Naive B cell (primary cell): ENCODE results near the gene OSM. TPM values are rescaled to one million over a fixed set of nuclear protein-coding genes. Genes with fewer than 3 reads are reported as not detected.

Experiments used
- ATAC-seq, 2 donors: fragments of 150-1000 bp; cut with Tn5 transposase; 2 replicates each; pipeline ENCODE4 v1.10.0; 2021; ENCODE audit warnings: low read depth in 2 of 2, mild to moderate bottlenecking in 2 of 2, moderate library complexity in 2 of 2
- DNase-seq: peaks from one replicate; pipeline ENCODE4 v3.0.0; 2022
- H3K27ac Mint-ChIP-seq, 6 donors: one replicate each; pipeline ENCODE4 v1.8.0; 2020 to 2022; ENCODE audit warnings: mild to moderate bottlenecking in 6 of 6, mixed read lengths in 6 of 6, moderate library complexity in 5 of 6, inconsistent platforms in 2 of 6
- H3K27me3 Mint-ChIP-seq, 3 donors: one replicate each; pipeline ENCODE4 v1.8.0; 2021 to 2022; ENCODE audit warnings: mixed read lengths in 3 of 3, mild to moderate bottlenecking in 1 of 3
- H3K36me3 Mint-ChIP-seq, 2 donors: one replicate each; pipeline ENCODE4 v1.8.0; 2020 to 2022; ENCODE audit warnings: mixed read lengths in 2 of 2, inconsistent platforms in 1 of 2, mild to moderate bottlenecking in 1 of 2
- H3K4me1 Mint-ChIP-seq, 3 donors: one replicate each; pipeline ENCODE4 v1.8.0; 2020 to 2022; ENCODE audit warnings: mixed read lengths in 3 of 3, inconsistent platforms in 1 of 3, mild to moderate bottlenecking in 1 of 3, moderate library complexity in 1 of 3
- H3K4me3 Mint-ChIP-seq, 8 donors: one replicate each; pipeline ENCODE4 v1.8.0; 2020 to 2022; ENCODE audit warnings: mild to moderate bottlenecking in 8 of 8, mixed read lengths in 8 of 8, moderate library complexity in 8 of 8, inconsistent platforms in 2 of 8
- H3K9me3 Mint-ChIP-seq, 7 donors: one replicate each; pipeline ENCODE4 v1.8.0; 2020 to 2022; ENCODE audit warnings: mixed read lengths in 7 of 7, mild to moderate bottlenecking in 5 of 7, inconsistent platforms in 2 of 7, moderate library complexity in 1 of 7
- polyA plus RNA-seq, 6 donors: library from polyadenylated mRNA; unstranded; fragments of 300-500 nt; fragmentation: Illumina TruSeq; gene quantifications; one replicate each; pipeline ENCODE4 v1.2.3, GENCODE V29; 2021; ENCODE audit warnings: low read depth in 6 of 6

The OSM gene
- polyA plus RNA-seq, 6 donors from 2014 or later: 0.66 to 4.7 (median 1.3) TPM

DNA sequence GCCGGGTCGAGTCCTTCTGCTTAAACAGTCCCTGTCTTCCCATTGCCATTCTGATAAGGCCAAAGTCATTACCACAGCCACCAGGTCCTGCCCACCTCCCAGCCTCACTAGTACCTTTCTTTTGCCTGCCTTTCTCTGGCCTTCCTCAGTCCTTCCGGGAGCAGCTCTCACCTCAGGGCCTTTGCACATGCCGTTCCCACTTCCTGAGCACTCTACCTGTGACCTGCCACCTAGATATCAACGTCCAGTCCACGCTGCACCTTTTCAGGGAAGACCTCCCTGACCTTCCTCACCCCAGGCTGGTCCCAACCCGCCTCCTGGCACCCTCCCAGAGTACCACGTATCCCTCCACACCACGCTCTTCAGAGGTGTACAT, 7.8 kb upstream of the OSM start:
- DNase-seq: no peak
- Mint-ChIP-seq H3K27me3 (peaks cover 12 to 28% (median 27%) of the 10 kb centered on the region in 3 donors), H3K4me3 (no peak overlapping the region), H3K9me3 (no peaks in the 10 kb centered on the region), H3K36me3 (no peaks in the 10 kb centered on the region), H3K27ac (peak overlapping the region in 3 of 6 donors; percentile 58 to 79 (median 78)), H3K4me1 (peaks cover 8 to 16% (median 10%) of the 10 kb centered on the region in 3 donors)
- ATAC-seq: no peak

DNA sequence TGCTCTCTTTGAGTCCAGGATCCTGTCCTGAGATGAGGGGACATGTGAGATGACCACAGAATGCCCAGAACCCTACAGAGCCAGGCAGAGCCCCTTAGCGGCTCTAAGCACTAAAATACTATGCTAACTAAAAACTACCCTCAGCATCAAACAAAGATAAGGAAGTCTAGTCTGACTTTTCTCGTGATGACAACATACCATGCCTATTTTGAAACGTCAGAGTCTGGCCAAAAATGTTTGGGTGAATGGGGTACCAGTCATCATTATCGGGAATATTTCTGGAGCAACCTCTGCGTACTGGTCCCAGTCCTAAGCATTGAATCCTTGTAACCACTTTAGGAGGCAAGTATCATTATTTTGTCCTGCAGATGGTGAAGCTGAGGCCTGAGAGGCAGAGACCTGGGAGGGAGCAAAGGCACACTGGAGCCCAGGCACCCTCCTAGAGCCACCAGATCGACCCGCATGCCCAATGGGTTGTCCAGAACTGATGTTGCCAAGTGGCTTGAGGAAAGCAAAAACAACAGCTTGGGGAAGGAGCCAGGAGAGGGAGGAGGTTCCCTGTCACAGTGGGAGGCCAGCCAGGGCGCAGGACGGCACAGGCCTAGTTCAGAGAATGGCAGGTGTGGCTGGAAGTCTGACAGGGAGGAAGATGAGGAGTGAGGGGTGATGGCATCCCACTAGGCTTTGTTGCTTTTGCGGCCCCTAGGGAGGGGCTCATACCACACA, 7.2 kb upstream of the OSM start:
- H3K27me3 Mint-ChIP-seq: peaks cover 10 to 24% (median 22%) of the 10 kb centered on the region in 3 donors
- H3K27ac Mint-ChIP-seq: peak overlapping the region in 2 of 6 donors; percentile 58 to 61
- peaks cover 8 to 16% (median 10%) of the 10 kb centered on the region in 3 donors for H3K4me1 Mint-ChIP-seq
- DNase-seq (no peak), ATAC-seq (no peak)
- no peaks in the 10 kb centered on the region for H3K9me3 Mint-ChIP-seq
- H3K4me3 Mint-ChIP-seq: no peak overlapping the region
- no peaks in the 10 kb centered on the region for H3K36me3 Mint-ChIP-seq

DNA sequence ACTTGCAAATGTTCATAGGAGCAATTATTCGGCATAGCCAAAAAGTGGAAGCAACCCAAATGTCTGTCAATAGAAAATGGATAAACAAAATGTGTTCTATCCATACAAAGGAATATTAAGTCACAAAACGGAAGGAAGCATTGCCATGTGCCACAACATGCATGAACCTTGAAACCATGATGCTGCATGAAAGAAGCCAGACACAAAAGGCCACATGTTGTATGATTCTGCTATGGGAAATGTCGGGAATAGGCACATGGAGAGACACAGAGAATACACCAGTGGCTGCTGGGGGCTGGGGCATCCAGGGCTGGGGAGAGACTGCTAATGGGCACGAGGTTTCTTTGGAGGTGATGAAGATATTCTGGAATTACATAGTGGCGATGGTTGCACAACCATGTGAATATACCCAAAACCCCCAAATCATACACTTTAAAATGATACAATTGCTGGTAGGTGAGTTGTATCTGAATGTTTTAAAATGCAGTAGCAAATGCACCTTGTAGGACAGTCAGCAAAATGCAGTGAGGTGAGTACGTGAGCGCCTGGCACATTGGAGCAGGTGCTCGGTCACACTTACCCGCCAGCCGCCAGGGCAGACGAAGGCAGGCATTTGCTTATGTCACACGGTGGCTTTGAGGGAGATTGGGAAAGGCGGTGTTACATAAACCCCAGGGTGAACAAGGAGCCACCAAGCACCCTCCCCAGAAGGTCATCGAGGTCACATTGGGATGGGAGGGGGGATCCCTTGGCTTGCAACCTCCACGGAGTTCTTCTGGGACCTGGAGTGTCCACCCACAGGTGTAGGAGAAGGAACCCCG, 6.3 kb upstream of the OSM start:
- no peak for DNase-seq
- Mint-ChIP-seq H3K36me3 (no peaks in the 10 kb centered on the region), H3K4me1 (peaks cover 13 to 23% (median 14%) of the 10 kb centered on the region in 3 donors), H3K4me3 (no peak overlapping the region), H3K27ac (peak overlapping the region in 1 of 6 donors; percentile 44), H3K27me3 (peaks cover 4 to 16% (median 14%) of the 10 kb centered on the region in 3 donors), H3K9me3 (no peaks in the 10 kb centered on the region)
- ATAC-seq: no peak

DNA sequence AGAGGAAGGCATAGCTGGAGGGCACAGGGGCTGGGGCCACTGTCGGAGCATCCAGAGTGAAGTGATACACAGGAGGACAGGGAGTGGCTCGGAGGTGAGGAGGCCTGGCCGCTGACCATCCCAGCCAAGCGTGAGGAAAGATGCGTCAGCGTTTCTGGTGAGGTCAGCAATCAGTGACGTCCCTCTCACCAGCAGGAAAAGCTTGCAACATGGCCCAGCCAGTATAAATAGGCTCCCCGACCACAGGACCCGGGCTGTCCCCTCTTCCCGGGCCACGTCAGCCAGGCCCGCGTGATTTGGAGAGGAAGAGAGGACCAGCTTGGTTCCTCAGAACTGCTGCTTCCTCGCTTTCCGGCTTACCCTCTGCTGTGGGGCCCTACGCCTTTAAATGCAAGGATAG, 4.2 kb upstream of the OSM start:
- DNase-seq (no peak), ATAC-seq (no peak)
- Mint-ChIP-seq H3K27ac (peak overlapping the region in 3 of 6 donors; percentile 19 to 56 (median 31)), H3K4me1 (peaks cover 18 to 32% (median 22%) of the 10 kb centered on the region in 3 donors), H3K36me3 (no peaks in the 10 kb centered on the region), H3K9me3 (no peaks in the 10 kb centered on the region), H3K4me3 (no peak overlapping the region), H3K27me3 (peaks cover 0 to 3% (median 2%) of the 10 kb centered on the region in 3 donors)

DNA sequence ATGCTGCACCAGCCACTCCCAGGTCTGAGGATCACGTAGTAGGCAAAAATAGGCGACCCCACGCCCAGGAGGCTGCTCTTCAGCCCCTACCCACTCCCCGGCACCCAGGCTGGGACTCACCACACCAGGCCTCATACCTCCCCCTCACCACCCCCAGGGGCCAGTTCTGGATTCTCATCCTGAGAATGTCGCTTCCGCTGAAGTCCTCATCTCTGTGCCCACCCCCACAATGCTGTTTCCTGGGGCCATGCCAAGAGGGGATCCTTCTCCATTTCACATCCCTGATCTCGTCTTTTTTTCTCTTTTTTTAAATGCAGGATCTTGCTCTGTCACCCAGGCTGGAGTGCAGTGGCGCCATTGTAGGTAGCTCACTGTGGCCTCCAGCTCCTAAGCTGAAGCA, 1.7 kb upstream of the OSM start:
- no peak for ATAC-seq
- H3K27ac Mint-ChIP-seq: peak overlapping the region in 5 of 6 donors; percentile 66 to 95 (median 85)
- H3K9me3 Mint-ChIP-seq: no peaks in the 10 kb centered on the region

DNA sequence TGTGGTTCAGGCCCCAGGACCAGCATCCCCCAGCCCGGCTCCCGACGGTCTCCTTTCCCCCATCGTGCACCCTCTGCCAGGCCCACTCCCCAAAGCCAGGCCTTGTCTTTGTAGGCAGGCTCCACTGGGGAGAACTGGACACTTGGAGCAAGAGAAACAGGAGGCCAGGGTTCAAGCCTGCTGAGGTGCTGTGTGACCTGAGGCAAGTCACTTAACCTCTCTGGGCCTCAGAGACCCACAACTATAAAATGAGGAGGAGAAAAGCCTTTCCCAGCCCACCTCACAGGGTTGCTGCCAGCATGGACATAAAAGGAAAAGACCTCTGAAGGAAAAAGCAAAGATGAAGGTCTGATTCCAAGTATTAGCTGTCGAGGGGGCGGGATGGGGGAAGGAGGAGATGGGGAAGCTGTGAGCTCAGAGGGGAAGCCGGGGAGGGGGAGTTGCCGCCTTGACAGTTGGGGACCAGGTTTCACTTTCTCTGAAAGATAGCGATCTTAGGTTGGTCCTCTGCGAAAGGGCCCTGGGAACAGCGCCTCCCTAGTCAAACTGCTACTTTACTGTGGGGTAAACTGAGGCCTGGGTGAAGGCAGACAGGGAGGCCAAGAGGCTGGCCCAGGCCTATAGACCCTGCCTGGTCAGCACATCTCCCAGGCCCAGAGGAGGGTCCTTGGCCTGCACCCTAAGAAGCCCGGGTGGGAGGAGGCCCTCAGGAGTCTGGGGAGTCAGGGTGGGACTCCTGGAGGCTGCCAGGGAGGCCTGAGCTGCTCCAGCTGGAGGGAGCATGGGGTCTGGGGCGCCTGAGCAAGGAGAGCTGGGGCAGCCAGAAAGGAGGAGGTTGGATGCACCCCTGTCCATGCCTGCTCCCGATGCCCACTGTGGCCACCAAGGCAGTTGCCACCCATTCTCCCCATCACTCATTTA, 991 bp upstream of the OSM start:
- Mint-ChIP-seq H3K4me1 (peaks cover 24 to 42% (median 29%) of the 10 kb centered on the region in 3 donors), H3K4me3 (peak overlapping the region; percentile 82 to 96 (median 94)), H3K36me3 (no peaks in the 10 kb centered on the region), H3K27me3 (no peaks in the 10 kb centered on the region), H3K9me3 (no peaks in the 10 kb centered on the region), H3K27ac (peak overlapping the region; percentile 90 to 99 (median 97))
- no peak for ATAC-seq
- peak; percentile 41 for DNase-seq

More for the DNA sequence above, 1.7 kb upstream of the OSM start:
- no peaks in the 10 kb centered on the region for H3K27me3 Mint-ChIP-seq
- DNase-seq: no peak
- no peaks in the 10 kb centered on the region for H3K36me3 Mint-ChIP-seq
- peaks cover 22 to 36% (median 23%) of the 10 kb centered on the region in 3 donors for H3K4me1 Mint-ChIP-seq
- H3K4me3 Mint-ChIP-seq: peak overlapping the region in 7 of 8 donors; percentile 66 to 86 (median 74)

DNA sequence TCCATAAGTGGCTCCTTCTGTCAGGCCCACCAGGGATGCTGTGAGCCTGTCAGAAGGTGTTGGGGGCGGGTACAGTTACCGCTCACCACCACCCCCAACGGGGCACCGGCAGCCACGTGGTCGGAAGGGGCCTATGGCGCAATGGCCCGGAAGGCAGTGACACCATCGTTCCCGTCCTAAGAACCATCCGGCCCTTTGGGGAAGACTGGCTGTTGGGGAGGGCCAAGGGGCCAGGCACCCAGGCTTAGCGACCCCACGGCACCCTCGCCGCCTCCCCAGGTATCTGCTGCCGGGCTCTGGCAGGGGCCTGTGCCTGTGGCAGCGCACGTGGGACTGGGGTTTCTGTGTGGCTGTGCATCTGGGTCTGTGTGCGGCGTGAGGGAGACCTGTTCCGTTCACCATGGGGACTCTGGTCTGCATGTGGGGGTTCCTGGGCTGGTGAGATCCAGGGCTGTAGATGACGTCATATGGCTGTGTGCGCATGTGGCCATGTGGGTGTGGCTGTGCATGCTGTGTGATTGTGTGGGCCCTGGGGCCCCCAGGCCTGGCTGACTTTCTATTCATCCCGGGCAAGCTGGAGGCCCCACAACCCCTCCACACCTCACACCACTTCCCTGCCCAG, 717 bp downstream of the OSM start:
- DNase-seq: peak; percentile 87
- Mint-ChIP-seq H3K9me3 (no peaks in the 10 kb centered on the region), H3K36me3 (no peaks in the 10 kb centered on the region), H3K4me1 (peaks cover 24 to 42% (median 33%) of the 10 kb centered on the region in 3 donors), H3K27me3 (no peaks in the 10 kb centered on the region), H3K4me3 (peak overlapping the region; percentile 82 to 96 (median 94)), H3K27ac (peak overlapping the region; percentile 95 to 100 (median 100))
- ATAC-seq: peak; percentile 77 to 78

DNA sequence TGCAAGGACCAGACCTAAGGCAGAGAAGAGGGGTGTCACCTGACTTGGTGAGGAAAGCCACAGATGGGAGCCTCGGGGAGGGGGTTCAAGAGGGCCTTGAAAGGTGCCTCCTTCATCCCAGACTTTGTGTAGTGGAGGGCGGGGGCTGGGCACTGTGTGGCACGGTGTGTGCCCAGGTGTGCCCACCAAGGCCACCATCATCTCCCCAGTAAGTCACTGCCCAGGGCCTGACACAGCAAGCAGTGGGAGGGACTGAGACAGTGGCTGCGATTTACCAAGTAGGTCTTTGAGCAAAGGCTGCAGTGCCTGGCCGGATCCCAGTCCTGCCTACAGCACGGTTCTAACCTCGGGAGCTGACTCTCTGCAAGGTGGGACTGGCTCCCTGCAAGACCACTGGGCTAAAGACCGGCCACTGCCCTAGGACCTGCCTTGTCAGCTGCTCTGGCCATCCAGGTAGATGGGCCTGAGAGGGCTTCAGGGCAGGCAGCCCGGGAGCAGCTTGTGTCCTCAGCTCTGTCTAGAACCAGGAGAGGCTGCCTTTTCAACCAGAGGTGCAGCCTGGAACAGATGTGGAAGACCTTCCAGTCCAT, 1.4 kb downstream of the OSM start:
- peak overlapping the region; percentile 82 to 96 (median 94) for H3K4me3 Mint-ChIP-seq
- no peaks in the 10 kb centered on the region for H3K9me3 Mint-ChIP-seq
- peak overlapping the region; percentile 75 to 100 (median 98) for H3K27ac Mint-ChIP-seq
- no peak for DNase-seq
- peaks cover 0 to 5% (median 0%) of the 10 kb centered on the region in 3 donors for H3K27me3 Mint-ChIP-seq
- no peaks in the 10 kb centered on the region for H3K36me3 Mint-ChIP-seq
- H3K4me1 Mint-ChIP-seq: peaks cover 24 to 42% (median 33%) of the 10 kb centered on the region in 3 donors
- ATAC-seq: no peak

DNA sequence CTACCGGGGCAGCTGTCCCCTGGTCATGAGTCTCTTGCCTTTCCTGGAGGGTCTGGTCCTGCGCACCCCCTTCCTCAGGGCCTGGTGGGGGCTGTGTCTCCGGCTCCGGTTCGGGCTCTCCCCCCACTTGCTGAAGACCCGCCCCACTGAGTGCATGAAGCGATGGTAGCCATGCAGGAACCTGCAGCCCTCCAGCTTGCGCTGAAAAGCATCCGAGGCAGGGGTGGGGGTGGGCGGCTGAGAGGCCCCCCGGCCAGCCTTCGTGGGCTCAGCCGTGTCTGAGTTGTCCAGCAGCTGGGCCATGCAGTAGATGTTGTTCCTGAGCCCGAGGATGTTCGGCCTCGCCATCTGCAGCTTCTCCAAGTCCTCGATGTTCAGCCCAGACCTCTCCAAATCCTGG, 2.8 kb downstream of the OSM start:
- Mint-ChIP-seq H3K27ac (no peak overlapping the region), H3K4me3 (no peak overlapping the region), H3K4me1 (peaks cover 24 to 42% (median 33%) of the 10 kb centered on the region in 3 donors)

DNA sequence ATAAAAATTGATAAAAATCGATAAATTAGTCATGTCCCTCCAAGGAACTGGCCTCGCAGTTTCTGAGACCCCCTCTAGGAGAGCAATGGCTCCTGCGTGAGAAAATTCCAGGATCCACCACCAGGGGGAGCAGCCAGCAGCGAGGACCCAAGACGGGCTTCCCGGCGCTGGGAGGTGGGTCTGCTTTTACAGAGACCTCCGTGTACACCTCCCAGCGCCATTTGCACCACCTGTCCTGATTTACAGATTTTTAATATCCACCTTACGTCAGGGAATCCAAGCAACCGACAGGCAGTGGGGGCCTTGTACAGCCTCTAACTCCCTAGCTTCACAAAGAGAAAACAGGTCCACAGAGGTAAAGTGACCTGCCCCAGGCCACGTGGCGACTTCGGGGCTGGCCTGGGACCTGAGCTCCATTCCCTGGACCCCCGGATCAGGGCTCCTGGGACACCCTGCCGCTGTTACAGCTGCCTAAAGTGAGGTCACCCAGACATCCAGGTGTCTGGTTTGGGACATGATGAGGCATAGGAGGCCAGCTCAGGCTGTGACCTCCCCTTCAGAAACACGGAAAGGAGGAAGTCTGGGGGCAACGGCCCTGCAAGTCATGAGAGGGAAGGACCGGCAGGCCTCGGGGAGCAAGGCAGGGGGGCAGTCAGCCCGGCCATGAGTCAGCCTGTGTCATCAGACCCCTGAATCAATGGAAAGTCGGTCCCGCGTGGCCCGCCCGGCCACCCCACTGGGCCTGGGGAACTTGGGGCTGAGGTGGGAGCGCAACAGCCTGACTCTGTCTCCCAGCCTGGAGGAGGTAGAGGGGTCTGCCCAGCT, 3.5 kb downstream of the OSM start:
- Mint-ChIP-seq H3K27ac (peak overlapping the region in 5 of 6 donors; percentile 56 to 82 (median 57)), H3K27me3 (peaks cover 0 to 11% (median 8%) of the 10 kb centered on the region in 3 donors), H3K36me3 (no peaks in the 10 kb centered on the region), H3K4me3 (peak overlapping the region; percentile 22 to 86 (median 68)), H3K9me3 (no peaks in the 10 kb centered on the region), H3K4me1 (peaks cover 19 to 36% (median 29%) of the 10 kb centered on the region in 3 donors)
- ATAC-seq (no peak), DNase-seq (peak; percentile 72)

More for the DNA sequence above, 2.8 kb downstream of the OSM start:
- no peak for ATAC-seq
- H3K9me3 Mint-ChIP-seq: no peaks in the 10 kb centered on the region
- H3K36me3 Mint-ChIP-seq: no peaks in the 10 kb centered on the region
- DNase-seq: no peak
- H3K27me3 Mint-ChIP-seq: peaks cover 0 to 9% (median 8%) of the 10 kb centered on the region in 3 donors

DNA sequence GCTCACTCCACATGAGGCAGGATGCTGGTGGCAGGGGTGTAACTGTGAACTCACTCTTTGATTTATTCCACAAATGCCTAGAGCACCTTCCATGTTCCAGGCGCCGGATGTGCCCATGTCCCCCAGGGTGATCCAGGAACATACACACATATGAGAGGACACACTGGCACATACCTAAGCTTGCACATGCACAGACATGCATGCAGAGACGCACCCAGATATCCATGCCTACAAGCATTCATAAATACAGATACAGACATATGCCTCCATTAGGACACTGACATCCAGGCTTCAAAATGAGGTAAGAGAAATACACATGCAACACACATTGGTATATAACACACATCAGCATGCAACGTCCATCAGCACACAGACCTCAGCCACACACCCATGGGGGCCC, 4.5 kb downstream of the OSM start:
- H3K36me3 Mint-ChIP-seq: no peaks in the 10 kb centered on the region
- DNase-seq (no peak), ATAC-seq (no peak)
- no peaks in the 10 kb centered on the region for H3K9me3 Mint-ChIP-seq
- peak overlapping the region in 1 of 8 donors; percentile 59 for H3K4me3 Mint-ChIP-seq
- peaks cover 13 to 26% (median 22%) of the 10 kb centered on the region in 3 donors for H3K4me1 Mint-ChIP-seq
- peaks cover 0 to 14% (median 10%) of the 10 kb centered on the region in 3 donors for H3K27me3 Mint-ChIP-seq
- H3K27ac Mint-ChIP-seq: peak overlapping the region in 1 of 6 donors; percentile 26
